ENCODE results near the gene ZFYVE1. TPM values are rescaled to one million over a fixed set of nuclear protein-coding genes. Genes with fewer than 3 reads are reported as not detected.

ZFYVE1 gene
- total and polyA plus RNA-seq, 2 of the 13 experiments (the other 11 are each of a cell fraction or from before 2014, with no cell fraction given) = 2.6 to 5.3 TPM

DNA sequence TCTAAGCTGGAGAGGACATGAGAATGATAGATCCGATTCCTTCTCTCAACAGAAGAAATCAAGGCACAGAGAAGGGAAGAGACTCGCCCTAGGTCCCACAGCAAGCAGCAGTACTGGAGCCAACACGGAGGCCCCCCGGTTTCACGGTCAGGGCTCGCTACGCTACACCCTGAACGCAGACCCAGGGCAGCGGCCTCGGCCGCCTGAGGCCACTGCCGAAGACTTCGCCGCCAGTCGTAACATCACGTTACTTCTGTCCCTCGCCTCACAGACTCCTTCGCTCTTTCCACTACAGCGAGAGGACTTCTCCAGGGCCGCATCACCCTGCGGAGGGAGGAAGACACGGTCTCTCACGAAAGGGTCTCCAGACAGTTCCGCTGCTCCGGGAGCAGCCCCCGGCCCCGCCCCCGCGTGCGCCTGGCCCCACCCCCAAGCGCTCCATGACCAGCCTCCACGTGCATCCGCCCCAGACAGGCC lies 101.1 kb downstream of the ZFYVE1 start (continued):
- TF ChIP-seq, protein P1, sequence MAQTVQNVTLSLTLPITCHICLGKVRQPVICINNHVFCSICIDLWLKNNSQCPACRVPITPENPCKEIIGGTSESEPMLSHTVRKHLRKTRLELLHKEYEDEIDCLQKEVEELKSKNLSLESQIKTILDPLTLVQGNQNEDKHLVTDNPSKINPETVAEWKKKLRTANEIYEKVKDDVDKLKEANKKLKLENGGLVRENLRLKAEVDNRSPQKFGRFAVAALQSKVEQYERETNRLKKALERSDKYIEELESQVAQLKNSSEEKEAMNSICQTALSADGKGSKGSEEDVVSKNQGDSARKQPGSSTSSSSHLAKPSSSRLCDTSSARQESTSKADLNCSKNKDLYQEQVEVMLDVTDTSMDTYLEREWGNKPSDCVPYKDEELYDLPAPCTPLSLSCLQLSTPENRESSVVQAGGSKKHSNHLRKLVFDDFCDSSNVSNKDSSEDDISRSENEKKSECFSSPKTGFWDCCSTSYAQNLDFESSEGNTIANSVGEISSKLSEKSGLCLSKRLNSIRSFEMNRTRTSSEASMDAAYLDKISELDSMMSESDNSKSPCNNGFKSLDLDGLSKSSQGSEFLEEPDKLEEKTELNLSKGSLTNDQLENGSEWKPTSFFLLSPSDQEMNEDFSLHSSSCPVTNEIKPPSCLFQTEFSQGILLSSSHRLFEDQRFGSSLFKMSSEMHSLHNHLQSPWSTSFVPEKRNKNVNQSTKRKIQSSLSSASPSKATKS (CRISPR knock-in tag; IDR thresholded peaks at IDR 0.05) = 0 out of 2 replicates have a peak, but pooled peaks have one; percentile 29
- TF ChIP-seq ZMYM3 (CRISPR knock-in tag; IDR thresholded peaks at IDR 0.05) (0 out of 2 replicates have a peak, but pooled peaks have one; percentile 10), HNRNPLL (IDR thresholded peaks at IDR 0.05; ENCODE audit: low read depth, low read length, poor library complexity, severe bottlenecking) (peak; percentile 69), ZNF761 (CRISPR knock-in tag; conservative IDR thresholded peaks at IDR 0.05) (peak; percentile 6; the same call in 1 of the 2 replicates), ZNF446 (CRISPR knock-in tag; IDR thresholded peaks at IDR 0.05) (no peak), NAIF1 (CRISPR knock-in tag; IDR thresholded peaks at IDR 0.05; ENCODE audit: borderline replicate concordance) (peak; percentile 62; the same call in 1 of the 2 replicates), MIER2 (CRISPR knock-in tag; IDR thresholded peaks at IDR 0.05) (0 out of 2 replicates have a peak, but pooled peaks have one; percentile 6), ETV5 (CRISPR knock-in tag; IDR thresholded peaks at IDR 0.05; ENCODE audit: borderline replicate concordance) (0 out of 2 replicates have a peak, but pooled peaks have one; percentile 9), GABPB1 (CRISPR knock-in tag; IDR thresholded peaks at IDR 0.05) (no peak), PAF1 (CRISPR knock-in tag; IDR thresholded peaks at IDR 0.05) (no peak), PHF20 (CRISPR knock-in tag; IDR thresholded peaks at IDR 0.05) (peak; percentile 6; the same call in 1 of the 2 replicates), ZNF7 (CRISPR knock-in tag; IDR thresholded peaks at IDR 0.05) (no peak), ASH2L (IDR thresholded peaks at IDR 0.05; ENCODE audit: insufficient read length, low read depth, low read length) (peak; percentile 26), SALL1 (CRISPR knock-in tag; IDR thresholded peaks at IDR 0.05) (0 out of 2 replicates have a peak, but pooled peaks have one; percentile 5), AHR (CRISPR knock-in tag; IDR thresholded peaks at IDR 0.05) (no peak), ZSCAN30 (CRISPR knock-in tag; IDR thresholded peaks at IDR 0.05) (peak; percentile 65; the same call in 1 of the 2 replicates), ZNF337 (CRISPR knock-in tag; IDR thresholded peaks at IDR 0.05; ENCODE audit: borderline replicate concordance, low read depth) (no peak)
- TF ChIP-seq, protein P2, sequence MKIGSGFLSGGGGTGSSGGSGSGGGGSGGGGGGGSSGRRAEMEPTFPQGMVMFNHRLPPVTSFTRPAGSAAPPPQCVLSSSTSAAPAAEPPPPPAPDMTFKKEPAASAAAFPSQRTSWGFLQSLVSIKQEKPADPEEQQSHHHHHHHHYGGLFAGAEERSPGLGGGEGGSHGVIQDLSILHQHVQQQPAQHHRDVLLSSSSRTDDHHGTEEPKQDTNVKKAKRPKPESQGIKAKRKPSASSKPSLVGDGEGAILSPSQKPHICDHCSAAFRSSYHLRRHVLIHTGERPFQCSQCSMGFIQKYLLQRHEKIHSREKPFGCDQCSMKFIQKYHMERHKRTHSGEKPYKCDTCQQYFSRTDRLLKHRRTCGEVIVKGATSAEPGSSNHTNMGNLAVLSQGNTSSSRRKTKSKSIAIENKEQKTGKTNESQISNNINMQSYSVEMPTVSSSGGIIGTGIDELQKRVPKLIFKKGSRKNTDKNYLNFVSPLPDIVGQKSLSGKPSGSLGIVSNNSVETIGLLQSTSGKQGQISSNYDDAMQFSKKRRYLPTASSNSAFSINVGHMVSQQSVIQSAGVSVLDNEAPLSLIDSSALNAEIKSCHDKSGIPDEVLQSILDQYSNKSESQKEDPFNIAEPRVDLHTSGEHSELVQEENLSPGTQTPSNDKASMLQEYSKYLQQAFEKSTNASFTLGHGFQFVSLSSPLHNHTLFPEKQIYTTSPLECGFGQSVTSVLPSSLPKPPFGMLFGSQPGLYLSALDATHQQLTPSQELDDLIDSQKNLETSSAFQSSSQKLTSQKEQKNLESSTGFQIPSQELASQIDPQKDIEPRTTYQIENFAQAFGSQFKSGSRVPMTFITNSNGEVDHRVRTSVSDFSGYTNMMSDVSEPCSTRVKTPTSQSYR (CRISPR knock-in tag; IDR thresholded peaks at IDR 0.05; ENCODE audit: borderline replicate concordance) = no peak
- TF ChIP-seq, protein P3, sequence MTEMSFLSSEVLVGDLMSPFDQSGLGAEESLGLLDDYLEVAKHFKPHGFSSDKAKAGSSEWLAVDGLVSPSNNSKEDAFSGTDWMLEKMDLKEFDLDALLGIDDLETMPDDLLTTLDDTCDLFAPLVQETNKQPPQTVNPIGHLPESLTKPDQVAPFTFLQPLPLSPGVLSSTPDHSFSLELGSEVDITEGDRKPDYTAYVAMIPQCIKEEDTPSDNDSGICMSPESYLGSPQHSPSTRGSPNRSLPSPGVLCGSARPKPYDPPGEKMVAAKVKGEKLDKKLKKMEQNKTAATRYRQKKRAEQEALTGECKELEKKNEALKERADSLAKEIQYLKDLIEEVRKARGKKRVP (CRISPR knock-in tag; IDR thresholded peaks at IDR 0.05) = no peak
- TF ChIP-seq, protein P4, sequence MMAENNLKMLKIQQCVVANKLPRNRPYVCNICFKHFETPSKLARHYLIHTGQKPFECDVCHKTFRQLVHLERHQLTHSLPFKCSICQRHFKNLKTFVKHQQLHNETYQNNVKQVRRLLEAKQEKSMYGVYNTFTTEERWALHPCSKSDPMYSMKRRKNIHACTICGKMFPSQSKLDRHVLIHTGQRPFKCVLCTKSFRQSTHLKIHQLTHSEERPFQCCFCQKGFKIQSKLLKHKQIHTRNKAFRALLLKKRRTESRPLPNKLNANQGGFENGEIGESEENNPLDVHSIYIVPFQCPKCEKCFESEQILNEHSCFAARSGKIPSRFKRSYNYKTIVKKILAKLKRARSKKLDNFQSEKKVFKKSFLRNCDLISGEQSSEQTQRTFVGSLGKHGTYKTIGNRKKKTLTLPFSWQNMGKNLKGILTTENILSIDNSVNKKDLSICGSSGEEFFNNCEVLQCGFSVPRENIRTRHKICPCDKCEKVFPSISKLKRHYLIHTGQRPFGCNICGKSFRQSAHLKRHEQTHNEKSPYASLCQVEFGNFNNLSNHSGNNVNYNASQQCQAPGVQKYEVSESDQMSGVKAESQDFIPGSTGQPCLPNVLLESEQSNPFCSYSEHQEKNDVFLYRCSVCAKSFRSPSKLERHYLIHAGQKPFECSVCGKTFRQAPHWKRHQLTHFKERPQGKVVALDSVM (CRISPR knock-in tag; IDR thresholded peaks at IDR 0.05) = 0 out of 2 replicates have a peak, but pooled peaks have one; percentile 41

Data from HepG2 (cell line).